Measurements from ENCODE around the gene ORM2.
"Not testable (repeated sequence)": the region's sequence is repeated elsewhere in the genome, so short reads cannot be mapped to it uniquely, and the experiment has no call there.

- TF ChIP-seq CTCF (IDR thresholded peaks at IDR 0.05); EZH2 (IDR thresholded peaks at IDR 0.05; ENCODE audit: borderline replicate concordance, insufficient read depth, low read depth, low read length, poor library complexity, severe bottlenecking): not testable (repeated sequence)
Observed at GRCh38 chr9:114328357-114328820, 1.3 kb upstream of the ORM2 start.
